A673 (cell line): Measurements from ENCODE around the gene SFRP2.

Source experiments
- CTCF ChIP-seq: fragments of 300-800, 200-600 bp; sonication (generic); conservative IDR thresholded peaks from 2 replicates; pipeline ENCODE4 v1.5.1; 2017; ENCODE audit warnings: low read depth, mild to moderate bottlenecking, antibody characterized with exemption, low read length, moderate library complexity, mixed read lengths
- EZH2 ChIP-seq: fragments of 200-600 bp; sonication (generic); IDR thresholded peaks from 2 replicates; pipeline ENCODE4 v1.6.1; 2017; ENCODE audit warnings: borderline replicate concordance, low read depth, mild to moderate bottlenecking, mixed read lengths, antibody characterized with exemption, low read length; ENCODE audit not compliant: poor library complexity, severe bottlenecking

DNA sequence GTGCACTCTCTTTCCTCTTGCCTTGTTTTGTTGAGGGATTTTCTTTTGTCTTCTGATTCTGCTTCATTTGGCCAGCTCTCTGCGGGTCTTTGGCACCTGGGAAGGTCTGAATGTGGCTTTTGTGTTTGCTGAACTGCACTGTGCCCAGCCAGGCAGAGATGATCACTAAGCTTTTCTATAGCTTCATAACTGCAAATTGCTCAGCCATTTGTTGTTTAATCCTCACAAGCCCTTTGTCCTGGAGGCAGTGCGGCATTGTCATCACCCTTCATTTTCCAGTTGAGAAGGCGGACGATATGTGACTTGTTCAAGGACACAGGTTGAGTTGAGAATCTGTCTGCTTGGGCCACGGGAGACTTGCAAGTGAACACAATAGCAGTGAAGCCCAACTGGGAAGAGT, 46.0 kb upstream of the SFRP2 start:
- TF ChIP-seq CTCF (no peak), EZH2 (no peak)
